GM08714 (cell line): ENCODE results near the gene DLX2.
A peak's percentile ranks its signal among the peaks of the same experiment; 100 is the strongest.

Experiments
- H3K4me3 ChIP-seq: fragments of 200-500 bp; sonication (Bioruptor generic); 2 replicates; pipeline ENCODE4 v1.5.1; 2014; ENCODE audit warnings: mild to moderate bottlenecking, low read length, inconsistent platforms
- ZNF274 ChIP-seq: IDR thresholded peaks from 2 replicates; pipeline ENCODE4 v1.6.1; 2012; ENCODE audit warnings: mild to moderate bottlenecking, low read depth, low read length

DLX2 gene

GRCh38 chr2:172086241-172087206 lies 16.2 kb downstream of the DLX2 start:
- peak overlapping the region; percentile 53; the same call in 1 of the 2 replicates for H3K4me3 ChIP-seq
- no peak for TF ChIP-seq ZNF274

GRCh38 chr2:172085460-172086159 lies 17.1 kb downstream of the DLX2 start, which contains the start of gene DLX1:
DLX1 (plus strand) TSS chr2:172085507; CDS start chr2:172085678, 171 bp downstream.
- H3K4me3 ChIP-seq, result peak within 1 kb of the TSS; percentile 53; the same call in 1 of the 2 replicates
- no peak for TF ChIP-seq ZNF274

GRCh38 chr2:172084645-172085459 lies 17.8 kb downstream of the DLX2 start:
- peak overlapping the region; percentile 53; the same call in 1 of the 2 replicates for H3K4me3 ChIP-seq
- no peak for TF ChIP-seq ZNF274

- TF ChIP-seq ZNF274, result no peak
- peak overlapping the region; percentile 53; the same call in 1 of the 2 replicates for H3K4me3 ChIP-seq
Observed at GRCh38 chr2:172084395-172084644, 18.4 kb downstream of the DLX2 start.

- TF ChIP-seq ZNF274, result no peak
- peak overlapping the region; percentile 22; the same call in 1 of the 2 replicates for H3K4me3 ChIP-seq
Observed at GRCh38 chr2:172083628-172084394, 18.9 kb downstream of the DLX2 start.

- TF ChIP-seq ZNF274, result no peak
- peak overlapping the region; percentile 22; the same call in 1 of the 2 replicates for H3K4me3 ChIP-seq
Observed at GRCh38 chr2:172082944-172083627, 19.6 kb downstream of the DLX2 start.

GRCh38 chr2:172082105-172082943 lies 20.4 kb downstream of the DLX2 start:
- H3K4me3 ChIP-seq, result no peak overlapping the region
- no peak for TF ChIP-seq ZNF274

- no peak for TF ChIP-seq ZNF274
- no peak overlapping the region for H3K4me3 ChIP-seq
Observed at GRCh38 chr2:172081221-172082022, 21.3 kb downstream of the DLX2 start.

GRCh38 chr2:172080641-172081220 lies 22.0 kb downstream of the DLX2 start:
- H3K4me3 ChIP-seq, result no peak overlapping the region
- no peak for TF ChIP-seq ZNF274

GRCh38 chr2:172079838-172080640 lies 22.7 kb downstream of the DLX2 start:
- H3K4me3 ChIP-seq, result no peak overlapping the region
- TF ChIP-seq ZNF274, result no peak

GRCh38 chr2:172079416-172079815 lies 23.3 kb downstream of the DLX2 start:
- H3K4me3 ChIP-seq, result no peak overlapping the region
- no peak for TF ChIP-seq ZNF274
